HepG2 (cell line): ENCODE measurements around the gene DOCK9. TPM values are rescaled to one million over a fixed set of nuclear protein-coding genes. Genes with fewer than 3 reads are reported as not detected.
"Not testable (repeated sequence)": the region's sequence is repeated elsewhere in the genome, so short reads cannot be mapped to it uniquely, and the experiment has no call there.

ENCODE experiments used
- ATAC-seq: fragments of 200-7000 bp; cut with Tn5 transposase; 3 replicates; pipeline ENCODE4 v1.9.1; 2020; ENCODE audit warnings: mild to moderate bottlenecking, moderate library complexity
- BruUV-seq: library from RNA; stranded (reverse); fragments of 400-500 nt; replicated peaks from 2 replicates; lab custom pipeline; 2021; lab: Mats Ljungman, UMichigan
- CTCF ChIA-PET: fragments of 300-600 bp; formaldehyde crosslinking; extraction: SDS; loops from one replicate; lab custom pipeline; 2021; ENCODE audit warnings: low total read pairs, inconsistent platforms, low intra/inter-chr PET ratio; lab: Yijun Ruan, JAX
- POLR2A ChIA-PET: fragments of 350-600 bp; sonication (Branson Sonifier 250); formaldehyde crosslinking; loops from one replicate; lab custom pipeline; 2020; ENCODE audit warnings: antibody characterized with exemption, inconsistent platforms; lab: Yijun Ruan, JAX
- DNase-seq: peaks from one replicate; pipeline ENCODE4 v3.0.0-alpha.2; 2015; ENCODE audit warnings: low spot score
- FAIRE-seq: peaks from 3 replicates; lab custom pipeline; 2011; peaks lifted over from hg19 to GRCh38; lab: Jason Lieb, UNC
- H2AFZ ChIP-seq: one replicate; pipeline ENCODE4 v1.6.1; 2011; ENCODE audit warnings: low read length, inconsistent platforms
- H3K27ac ChIP-seq: fragments of 300-600 bp; 3 replicates; pipeline ENCODE4 v1.8.0; 2011; ENCODE audit warnings: mixed run types, mild to moderate bottlenecking, mixed read lengths, low read length, inconsistent platforms; ENCODE audit not compliant: insufficient read depth; ENCODE audit errors: extremely low read length
- H3K27me3 ChIP-seq, 2 experiments: fragments of 200-600 bp in 1 of 2; 2 replicates in 1 of 2; 3 replicates in 1 of 2; pipeline versions ENCODE4 v1.6.0 to v1.8.0; 2011; ENCODE audit warnings: low read length in 2 of 2, mild to moderate bottlenecking in 2 of 2, moderate library complexity in 2 of 2, inconsistent platforms in 1 of 2; ENCODE audit not compliant: insufficient read depth in 2 of 2, control insufficient read depth in 1 of 2
- H3K36me3 ChIP-seq, 2 experiments: fragments of 200-600 bp in 1 of 2; replicated peaks in 1 of 2; 2 replicates in 1 of 2; 3 replicates in 1 of 2; pipeline versions ENCODE4 v1.5.1 to v1.8.0; 2011; ENCODE audit warnings: low read length in 2 of 2, inconsistent platforms in 1 of 2; ENCODE audit not compliant: insufficient read depth in 2 of 2, control insufficient read depth in 1 of 2
- H3K4me1 ChIP-seq: 2 replicates; pipeline ENCODE4 v1.5.1; 2012; ENCODE audit warnings: low read length, inconsistent platforms; ENCODE audit not compliant: insufficient read depth
- H3K4me2 ChIP-seq: 2 replicates; pipeline ENCODE4 v1.6.0; 2011; ENCODE audit warnings: low read depth, low read length, inconsistent platforms
- H3K4me3 ChIP-seq, 3 experiments: fragments of 200-600 bp in 1 of 3; sonication (generic), shearing (Covaris generic) in 1 of 3; replicated peaks in 1 of 3; 2 replicates each; pipeline ENCODE4 v1.5.1; 2011 to 2016; ENCODE audit warnings: low read length in 3 of 3, inconsistent platforms in 2 of 3, low read depth in 2 of 3, mild to moderate bottlenecking in 2 of 3, control low read depth in 1 of 3, mixed read lengths in 1 of 3; ENCODE audit not compliant: insufficient read depth in 1 of 3
- H3K79me2 ChIP-seq: one replicate; pipeline ENCODE4 v1.6.1; 2011; ENCODE audit warnings: low read length, inconsistent platforms; ENCODE audit not compliant: insufficient read depth
- H3K9ac ChIP-seq: 2 replicates; pipeline ENCODE4 v1.6.0; 2011; ENCODE audit warnings: mild to moderate bottlenecking, low read depth, low read length, inconsistent platforms; ENCODE audit not compliant: insufficient read depth
- H3K9me3 ChIP-seq: 2 replicates; pipeline ENCODE4 v1.5.1; 2012; ENCODE audit warnings: mild to moderate bottlenecking, low read length
- H4K20me1 ChIP-seq: 2 replicates; pipeline ENCODE4 v1.6.0; 2011; ENCODE audit warnings: inconsistent platforms, mild to moderate bottlenecking, low read length, moderate library complexity; ENCODE audit not compliant: insufficient read depth
- MAFF ChIP-seq: IDR thresholded peaks from 2 replicates; pipeline ENCODE4 v1.6.1; 2011; ENCODE audit warnings: low read depth, low read length, improper control_type of control experiment
- SP2 ChIP-seq: sonication (generic); formaldehyde crosslinking; IDR thresholded peaks from 2 replicates; pipeline ENCODE4 v1.5.1; 2020; ENCODE audit warnings: mild to moderate bottlenecking, missing genetic modification reagents
- ZBTB20 ChIP-seq: sonication (generic); formaldehyde crosslinking; IDR thresholded peaks from 2 replicates; pipeline ENCODE4 v1.8.1; 2023; ENCODE audit warnings: missing genetic modification reagents, low read depth, mild to moderate bottlenecking, borderline replicate concordance
- ZNF207 ChIP-seq: fragments of 450-650 bp; IDR thresholded peaks from 2 replicates; pipeline ENCODE4 v1.6.1; 2016; ENCODE audit warnings: antibody characterized with exemption, borderline replicate concordance
- ZNF335 ChIP-seq: sonication (generic); formaldehyde crosslinking; IDR thresholded peaks from 2 replicates; pipeline ENCODE4 v1.4.0; 2020; ENCODE audit warnings: missing genetic modification reagents
- ZNF644 ChIP-seq: IDR thresholded peaks from 2 replicates; pipeline ENCODE4 v1.6.1; 2016; ENCODE audit warnings: low read depth
- WGBS: methylation state at CpG from one replicate; pipeline ENCODE4 v1.1.6; 2017; ENCODE audit warnings: low lambda C conversion rate; 5-methylcytosine and 5-hydroxymethylcytosine counted together
- in situ Hi-C: cut with HindIII; loops from 2 replicates; pipeline ENCODE4 v1.10.0; 2017; ENCODE audit warnings: low pct_unique_long_range_greater_than_20kb; ENCODE audit not compliant: extremely low pct_ligation_motif_present
- intact Hi-C: fragments of 100-400 bp; cut with micrococcal nuclease; formaldehyde crosslinking; loops from one replicate; pipeline ENCODE4 v1.10.0; 2022; ENCODE audit not compliant: unreplicated experiment
- polyA plus RNA-seq, 8 experiments: library from polyadenylated mRNA; depleted of rRNA in 3 of 8; stranded (reverse) in 7 of 8; unstranded in 1 of 8; fragments of >200 nt; fragmentation: Illumina TruSeq in 4 of 8; extraction: Trizol in 4 of 8; gene quantifications; 2 replicates each; pipeline versions ENCODE4 v1.2.1 to v1.2.3, GENCODE V29; 2011 to 2016; ENCODE audit warnings: low read depth in 4 of 8, missing spikeins in 1 of 8, mixed read lengths in 1 of 8; ENCODE audit not compliant: insufficient read depth in 1 of 8
- total RNA-seq, 5 experiments: library from RNA; depleted of rRNA; stranded (reverse); fragments of >200 nt; fragmentation: Illumina TruSeq; extraction: Trizol; gene quantifications; 2 replicates each; pipeline ENCODE4 v1.2.3, GENCODE V29; 2016; ENCODE audit warnings: low read depth in 1 of 5

DOCK9 gene
- total and polyA plus RNA-seq, 2 of the 13 experiments (the other 11 are each of a cell fraction or from before 2014, with no cell fraction given), result 0.44 to 0.97 TPM

DNA sequence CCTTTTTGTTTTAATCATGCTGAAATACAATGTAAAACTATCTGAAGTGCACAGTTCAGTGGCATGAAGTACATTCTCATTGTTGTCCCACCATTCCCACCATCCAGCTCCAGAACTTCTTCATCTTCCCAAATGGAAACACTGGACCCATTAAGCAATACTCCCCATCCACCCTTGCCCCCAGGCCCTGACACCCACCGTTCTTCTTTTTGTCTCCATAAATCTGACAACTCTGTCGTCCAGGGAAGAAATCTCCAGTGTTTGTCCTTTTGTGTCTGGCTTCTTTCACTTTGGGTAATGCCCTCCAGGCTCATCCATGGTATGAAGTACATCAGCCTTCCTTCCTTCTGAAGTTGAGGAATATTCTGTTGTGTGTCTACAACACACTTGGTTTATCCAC lies 222.7 kb downstream of the DOCK9 start:
- Histone ChIP-seq H3K27me3 (peaks cover 7 to 16% of the 10 kb centered on the region in 2 experiments), H3K9ac (no peak overlapping the region), H3K9me3 (no peaks in the 10 kb centered on the region; the same call in 1 of the 2 replicates), H3K4me2 (no peak overlapping the region), H2AFZ (no peak overlapping the region), H4K20me1 (no peaks in the 10 kb centered on the region), H3K4me1 (peaks cover 9% of the 10 kb centered on the region; the same call in 1 of the 2 replicates), H3K27ac (no peak overlapping the region), H3K36me3 (no peaks in the 10 kb centered on the region), H3K4me3 (no peak overlapping the region), H3K79me2 (no peaks in the 10 kb centered on the region)
- 0% methylated on average over 2 of the region's 2 CpGs for WGBS
- intact Hi-C loops (no loop called here), in situ Hi-C loops (no loop called here)
- TF ChIP-seq ZNF644 (CRISPR knock-in tag) (no peak), MAFF (no peak), ZNF207 (no peak), ZBTB20 (no peak), SP2 (CRISPR knock-in tag) (no peak), ZNF335 (CRISPR knock-in tag) (no peak)
- CTCF ChIA-PET, result no interaction called here
- POLR2A ChIA-PET, result no interaction called here
- DNase-seq (no peak), ATAC-seq (no peak), FAIRE-seq (no peak)
- BruUV-seq, result no TSS peak

GRCh38 chr13:98754468-98754867 lies 223.4 kb downstream of the DOCK9 start:
- 81% methylated on average over 4 of the region's 4 CpGs for WGBS

More at GRCh38 chr13:98754468-98754867, 223.4 kb downstream of the DOCK9 start:
- H3K9me3 ChIP-seq, in situ Hi-C loops, H3K36me3 ChIP-seq, CTCF ChIA-PET, ATAC-seq, H3K79me2 ChIP-seq, H3K4me1 ChIP-seq, POLR2A ChIA-PET, H2AFZ ChIP-seq, H3K4me3 ChIP-seq, H3K4me2 ChIP-seq, H3K9ac ChIP-seq, BruUV-seq, H3K27ac ChIP-seq, H4K20me1 ChIP-seq, FAIRE-seq, DNase-seq, intact Hi-C loops: not testable (repeated sequence)
- H3K27me3 ChIP-seq, result peaks cover 7 to 16% of the 10 kb centered on the region in 2 experiments
